ENCODE data around the gene CNDP2.

CNDP2 gene

DNA sequence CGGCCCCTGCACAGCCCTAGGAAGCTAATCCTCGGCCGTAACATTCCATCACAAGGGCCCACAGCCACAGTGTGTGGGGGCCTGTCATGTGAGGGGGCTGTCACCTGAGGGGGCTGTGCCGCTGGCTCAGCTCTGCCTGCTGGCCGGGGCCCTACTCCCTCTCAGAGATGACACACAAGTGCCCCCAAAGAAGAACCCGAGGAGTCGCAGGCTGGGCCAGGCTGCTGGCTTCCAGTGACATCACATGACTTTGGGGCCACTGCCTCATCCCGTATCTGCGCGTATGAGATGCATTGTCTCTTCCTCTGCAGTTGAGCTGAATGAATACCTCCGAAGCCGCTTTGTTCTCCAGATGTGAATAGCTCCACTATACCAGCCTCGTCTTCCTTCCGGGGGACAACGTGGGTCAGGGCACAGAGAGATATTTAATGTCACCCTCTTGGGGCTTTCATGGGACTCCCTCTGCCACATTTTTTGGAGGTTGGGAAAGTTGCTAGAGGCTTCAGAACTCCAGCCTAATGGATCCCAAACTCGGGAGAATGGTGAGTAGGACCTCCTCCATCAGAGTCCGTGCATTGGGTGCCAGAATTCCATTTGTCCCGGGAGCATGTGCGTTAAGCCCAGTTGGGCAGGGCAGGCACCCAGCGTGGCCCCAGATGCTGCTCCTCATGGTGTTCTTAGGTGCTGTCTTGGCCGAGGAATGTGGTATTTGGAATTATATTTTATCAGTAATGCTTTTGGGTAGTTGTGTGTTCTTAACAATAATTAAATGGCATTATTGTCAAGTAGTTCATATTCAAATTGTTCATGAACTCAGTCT, 38.2 kb downstream of the CNDP2 start, which contains the start of gene CNDP1:
Gene CNDP1 (plus strand): TSS at position 351 of the 820 bp plus-strand sequence. CDS start 168 bp downstream, at position 519.
- no peak for TF ChIP-seq Cebpa-rat (IDR thresholded peaks at IDR 0.05)
- H3K27ac ChIP-seq = no peak within 1 kb of the TSS
- no peaks in the 10 kb centered on the region for H4K20me1 ChIP-seq
- H3K4me2 ChIP-seq = no peak within 1 kb of the TSS
- no peaks in the 10 kb centered on the region for H3K4me1 ChIP-seq
- H3K9me3 ChIP-seq (replicated peaks in 1 of 11) = peaks cover 0 to 16% (median 6%) of the 10 kb centered on the region in 11 experiments; a peak in 6 of 22 replicates
- no peak within 1 kb of the TSS for H3K9ac ChIP-seq
- H3K36me3 ChIP-seq = no peaks in the 10 kb centered on the region
- H3K27me3 ChIP-seq = no peaks in the 10 kb centered on the region
- H3K4me3 ChIP-seq = no peak within 1 kb of the TSS

DNA sequence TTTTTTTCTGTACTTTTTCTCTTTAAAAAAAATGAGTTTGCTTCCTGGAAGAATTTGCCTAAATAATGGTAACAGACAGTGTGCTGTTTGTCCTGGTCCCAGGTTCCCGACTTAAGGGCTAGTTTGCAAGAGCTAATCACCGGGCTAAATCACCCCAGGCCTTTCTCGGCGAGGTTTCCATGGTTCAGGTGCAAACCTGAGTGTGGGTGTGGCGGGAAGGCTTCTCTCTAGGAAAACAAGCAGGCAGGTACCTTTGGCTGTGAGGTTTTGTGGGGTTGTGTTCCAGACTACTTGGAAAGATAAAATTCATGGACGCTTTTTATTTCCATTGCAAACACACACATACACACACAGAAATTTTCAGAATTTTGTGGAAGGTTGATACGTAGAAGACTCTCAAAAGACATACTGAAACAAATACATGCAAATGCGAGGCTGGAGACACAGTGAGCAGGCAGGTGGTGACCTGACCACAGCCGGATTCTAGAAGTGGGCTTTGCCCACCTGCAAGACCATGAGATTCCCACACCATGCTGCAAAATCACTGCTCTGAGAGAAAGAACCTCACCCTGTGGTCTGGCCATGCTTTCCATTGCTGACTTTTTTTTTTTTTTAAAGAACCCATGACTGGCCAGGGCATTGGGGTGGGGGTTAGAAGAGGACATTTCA, 39.0 kb downstream of the CNDP2 start:
- Histone ChIP-seq H3K27ac (no peak overlapping the region), H3K4me2 (no peak overlapping the region), H4K20me1 (no peaks in the 10 kb centered on the region), H3K4me3 (no peak overlapping the region), H3K4me1 (no peaks in the 10 kb centered on the region), H3K9me3 (replicated peaks in 1 of 11) (peaks cover 0 to 16% (median 6%) of the 10 kb centered on the region in 11 experiments; a peak in 6 of 22 replicates), H3K36me3 (no peaks in the 10 kb centered on the region), H3K9ac (no peak overlapping the region), H3K27me3 (no peaks in the 10 kb centered on the region)
- no peak for TF ChIP-seq Cebpa-rat (IDR thresholded peaks at IDR 0.05)

GRCh38 chr18:74539289-74539688, 43.1 kb downstream of the CNDP2 start:
- no peak overlapping the region for H3K4me3 ChIP-seq
- H4K20me1 ChIP-seq = no peaks in the 10 kb centered on the region
- H3K27me3 ChIP-seq = no peaks in the 10 kb centered on the region
- H3K9me3 ChIP-seq (replicated peaks in 1 of 11) = peaks cover 0 to 16% (median 6%) of the 10 kb centered on the region in 11 experiments; a peak in 6 of 22 replicates
- H3K4me1 ChIP-seq = no peaks in the 10 kb centered on the region
- TF ChIP-seq Cebpa-rat (IDR thresholded peaks at IDR 0.05) = no peak
- H3K36me3 ChIP-seq = no peaks in the 10 kb centered on the region
- H3K27ac ChIP-seq = no peak overlapping the region
- H3K9ac ChIP-seq = no peak overlapping the region
- H3K4me2 ChIP-seq = no peak overlapping the region

GRCh38 chr18:74540652-74541421, 44.7 kb downstream of the CNDP2 start:
- Histone ChIP-seq H3K9me3 (replicated peaks in 1 of 11) (peaks cover 0 to 16% (median 6%) of the 10 kb centered on the region in 11 experiments; a peak in 6 of 22 replicates), H3K9ac (no peak overlapping the region), H3K4me1 (no peaks in the 10 kb centered on the region), H4K20me1 (no peaks in the 10 kb centered on the region), H3K36me3 (no peaks in the 10 kb centered on the region), H3K27me3 (no peaks in the 10 kb centered on the region), H3K4me2 (no peak overlapping the region), H3K4me3 (no peak overlapping the region), H3K27ac (no peak overlapping the region)
- no peak for TF ChIP-seq Cebpa-rat (IDR thresholded peaks at IDR 0.05)

DNA sequence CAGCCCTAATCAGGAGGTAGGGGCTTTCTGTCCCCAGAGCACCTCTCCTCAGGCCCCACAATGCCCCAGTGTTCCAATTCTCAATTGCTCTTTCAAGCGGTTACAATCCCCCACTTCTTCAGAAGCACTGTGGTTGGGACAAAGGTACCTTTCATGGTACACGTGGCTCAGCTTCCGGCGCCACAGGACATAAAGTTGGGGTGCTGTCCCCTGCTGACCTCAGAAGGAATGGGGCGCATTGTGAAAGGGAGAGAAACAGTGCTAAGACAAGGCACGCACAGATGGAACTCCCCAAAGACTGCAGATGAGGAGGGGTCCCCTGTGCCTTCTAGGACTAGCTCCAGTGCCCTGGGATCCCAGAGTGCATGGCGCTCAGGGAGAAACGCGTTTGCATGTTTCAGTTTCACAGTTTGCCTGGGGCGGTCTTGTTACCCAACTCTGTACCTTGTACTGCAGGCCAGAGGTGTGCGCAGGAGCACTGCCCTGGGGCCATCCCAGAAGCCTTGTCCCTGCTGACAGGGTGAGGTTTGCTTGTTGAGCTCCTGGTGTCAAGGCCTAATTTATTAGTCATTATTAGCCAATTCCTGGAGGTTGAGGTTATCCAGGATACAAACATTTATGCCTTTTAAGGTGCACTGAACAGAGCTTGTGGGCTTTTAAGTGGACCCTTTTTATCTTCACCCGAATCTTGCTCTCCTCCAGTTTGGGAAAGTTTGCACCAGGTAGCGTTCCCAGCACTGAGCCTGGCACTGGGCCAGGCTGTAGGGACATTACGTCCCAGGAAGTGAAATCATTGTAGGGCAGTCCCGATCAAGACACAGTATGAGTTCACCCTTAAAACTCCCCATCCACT, 45.8 kb downstream of the CNDP2 start:
- no peak overlapping the region for H3K27ac ChIP-seq
- H3K9me3 ChIP-seq (replicated peaks in 1 of 11) = peaks cover 0 to 9% (median under 1%) of the 10 kb centered on the region in 11 experiments; a peak in 5 of 22 replicates
- no peak overlapping the region for H3K9ac ChIP-seq
- no peak overlapping the region for H3K4me3 ChIP-seq
- TF ChIP-seq Cebpa-rat (IDR thresholded peaks at IDR 0.05) = no peak
- H3K36me3 ChIP-seq = no peaks in the 10 kb centered on the region
- H3K27me3 ChIP-seq = no peaks in the 10 kb centered on the region
- H4K20me1 ChIP-seq = no peaks in the 10 kb centered on the region
- H3K4me1 ChIP-seq = peaks cover 0 to 4% (median 0%) of the 10 kb centered on the region in 10 experiments; a peak in 1 of 20 replicates
- H3K4me2 ChIP-seq = no peak overlapping the region

DNA sequence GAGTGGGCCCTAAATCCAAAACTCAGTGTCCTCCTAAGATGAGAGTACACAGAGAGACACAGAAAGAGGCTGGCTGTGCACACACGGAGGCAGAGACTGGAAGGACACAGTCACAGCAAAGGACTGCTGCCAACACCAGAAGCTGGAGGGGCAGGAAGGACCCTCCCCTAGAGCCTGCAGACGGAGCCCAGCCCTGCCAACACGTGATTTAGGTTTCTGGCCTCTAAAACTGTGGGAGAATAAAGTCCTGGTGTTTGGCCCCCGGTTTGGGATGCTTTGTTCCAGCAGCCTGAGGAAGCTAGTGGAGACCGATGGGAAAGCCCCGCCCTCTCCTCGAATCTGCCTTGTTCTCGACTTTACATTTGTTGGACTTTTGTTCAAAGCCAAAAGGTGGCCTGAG, 48.7 kb downstream of the CNDP2 start:
- Histone ChIP-seq H3K9me3 (replicated peaks in 1 of 11) (peaks cover 23 to 37% (median 30%) of the 10 kb centered on the region in 11 experiments), H3K36me3 (peaks cover 0 to 6% (median 0%) of the 10 kb centered on the region in 11 experiments; a peak in 2 of 22 replicates), H3K4me1 (peaks cover 0 to 9% (median 0%) of the 10 kb centered on the region in 10 experiments; a peak in 1 of 20 replicates), H3K27me3 (no peaks in the 10 kb centered on the region), H3K4me3 (no peak overlapping the region), H3K27ac (no peak overlapping the region), H3K4me2 (no peak overlapping the region), H3K9ac (no peak overlapping the region), H4K20me1 (no peaks in the 10 kb centered on the region)
- no peak for TF ChIP-seq Cebpa-rat (IDR thresholded peaks at IDR 0.05)

DNA sequence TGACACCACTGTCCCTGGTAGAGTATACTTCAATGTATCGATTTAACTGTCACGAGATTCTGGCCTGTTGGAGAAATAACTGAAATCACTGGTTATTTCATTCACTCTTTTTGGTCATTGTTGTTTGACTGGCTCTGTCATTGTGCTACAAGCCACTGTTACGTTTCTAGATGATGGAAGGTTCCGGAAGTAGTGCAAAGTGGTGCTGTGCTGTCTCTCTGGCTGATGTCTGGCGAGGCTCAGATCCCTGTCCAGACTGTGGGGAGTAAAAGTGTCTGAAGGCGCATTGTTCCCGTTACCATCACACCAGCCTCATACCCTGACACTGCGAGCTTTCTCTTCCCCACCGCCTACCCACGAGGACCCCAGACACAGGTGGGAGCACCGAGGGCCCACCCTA, 49.8 kb downstream of the CNDP2 start:
- Histone ChIP-seq H3K9me3 (replicated peaks in 1 of 11) (peaks cover 34 to 48% (median 41%) of the 10 kb centered on the region in 11 experiments), H3K4me3 (no peak overlapping the region), H3K36me3 (peaks cover 0 to 8% (median 0%) of the 10 kb centered on the region in 11 experiments; a peak in 2 of 22 replicates), H3K4me2 (no peak overlapping the region), H3K27ac (no peak overlapping the region), H3K4me1 (peaks cover 0 to 9% (median 0%) of the 10 kb centered on the region in 10 experiments; a peak in 1 of 20 replicates), H3K9ac (no peak overlapping the region), H3K27me3 (no peaks in the 10 kb centered on the region), H4K20me1 (no peaks in the 10 kb centered on the region)
- no peak for TF ChIP-seq Cebpa-rat (IDR thresholded peaks at IDR 0.05)

Data from BLaER1 treated with 17β-estradiol and CSF1 and Interleukin-3, amounts not matched to agents 10 nM and 100 nM (cell line).